ENCODE measurements around the gene LSM10.

DNA sequence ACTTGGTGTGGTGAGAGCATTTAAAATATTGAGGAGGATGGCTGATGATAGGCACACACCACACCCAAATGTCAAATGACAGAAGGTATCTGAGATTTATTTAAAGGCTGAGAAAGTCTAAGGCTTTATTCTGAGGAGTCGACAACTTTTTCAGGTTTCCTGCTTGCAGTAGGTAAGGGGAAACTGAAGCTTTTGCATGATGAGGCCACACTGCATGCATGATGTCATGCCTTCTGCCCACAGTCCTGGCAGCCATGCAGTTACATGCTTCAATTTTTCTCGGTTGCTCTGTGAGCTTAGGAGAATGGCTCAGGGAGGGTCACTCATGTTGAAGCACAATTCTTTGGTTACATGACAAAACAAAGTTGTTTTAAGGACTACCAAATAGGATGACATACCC is 45.6 kb upstream of the LSM10 start:
- no peak for TF ChIP-seq EZH2phosphoT487 (conservative IDR thresholded peaks at IDR 0.05; ENCODE audit: low read length)
- TF ChIP-seq, protein P1, sequence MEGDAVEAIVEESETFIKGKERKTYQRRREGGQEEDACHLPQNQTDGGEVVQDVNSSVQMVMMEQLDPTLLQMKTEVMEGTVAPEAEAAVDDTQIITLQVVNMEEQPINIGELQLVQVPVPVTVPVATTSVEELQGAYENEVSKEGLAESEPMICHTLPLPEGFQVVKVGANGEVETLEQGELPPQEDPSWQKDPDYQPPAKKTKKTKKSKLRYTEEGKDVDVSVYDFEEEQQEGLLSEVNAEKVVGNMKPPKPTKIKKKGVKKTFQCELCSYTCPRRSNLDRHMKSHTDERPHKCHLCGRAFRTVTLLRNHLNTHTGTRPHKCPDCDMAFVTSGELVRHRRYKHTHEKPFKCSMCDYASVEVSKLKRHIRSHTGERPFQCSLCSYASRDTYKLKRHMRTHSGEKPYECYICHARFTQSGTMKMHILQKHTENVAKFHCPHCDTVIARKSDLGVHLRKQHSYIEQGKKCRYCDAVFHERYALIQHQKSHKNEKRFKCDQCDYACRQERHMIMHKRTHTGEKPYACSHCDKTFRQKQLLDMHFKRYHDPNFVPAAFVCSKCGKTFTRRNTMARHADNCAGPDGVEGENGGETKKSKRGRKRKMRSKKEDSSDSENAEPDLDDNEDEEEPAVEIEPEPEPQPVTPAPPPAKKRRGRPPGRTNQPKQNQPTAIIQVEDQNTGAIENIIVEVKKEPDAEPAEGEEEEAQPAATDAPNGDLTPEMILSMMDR (IDR thresholded peaks at IDR 0.05; ENCODE audit: insufficient read depth, low read length, poor library complexity, severe bottlenecking) = no peak

Data from SU-DHL-6 (cell line).